ENCODE data around the gene NOSTRIN. TPM values are rescaled to one million over a fixed set of nuclear protein-coding genes. Genes with fewer than 3 reads are reported as not detected.

NOSTRIN gene
- 0.19 and 1.4 TPM in 2 replicates for total RNA-seq

GRCh38 chr2:168801961-168802858 is at the start of gene NOSTRIN:
Gene NOSTRIN, plus strand, starts transcription at chr2:168802637. Its CDS starts 10 bp downstream, at chr2:168802647.

GRCh38 chr2:168890006-168890782 is 87.8 kb downstream of the NOSTRIN start, which contains the start of gene SPC25:
Gene SPC25, minus strand, starts transcription at chr2:168890430. Its CDS starts 911 bp downstream, at chr2:168889519.

GRCh38 chr2:168901003-168901402 is 98.6 kb downstream of the NOSTRIN start, which contains the start of gene G6PC2:
Gene G6PC2, plus strand, starts transcription at chr2:168901291. Its CDS starts 41 bp downstream, at chr2:168901332.

Other genes with a start within 250 kb of the NOSTRIN start
- under 0.01 and 8.6 TPM in 2 replicates for gene SPC25, start 87.8 kb downstream of the NOSTRIN start, total RNA-seq
- not detected in 2 replicates for gene G6PC2, start 98.7 kb downstream of the NOSTRIN start, total RNA-seq
- not detected in 2 replicates for gene ABCB11, start 228.7 kb downstream of the NOSTRIN start, total RNA-seq